NCI-H510A (cell line): Measurements from ENCODE around the gene PHF23.

Source experiments
- DNase-seq: peaks from one replicate; lab custom pipeline; 2025; lab: John Stamatoyannopoulos, UW

The PHF23 gene

DNA sequence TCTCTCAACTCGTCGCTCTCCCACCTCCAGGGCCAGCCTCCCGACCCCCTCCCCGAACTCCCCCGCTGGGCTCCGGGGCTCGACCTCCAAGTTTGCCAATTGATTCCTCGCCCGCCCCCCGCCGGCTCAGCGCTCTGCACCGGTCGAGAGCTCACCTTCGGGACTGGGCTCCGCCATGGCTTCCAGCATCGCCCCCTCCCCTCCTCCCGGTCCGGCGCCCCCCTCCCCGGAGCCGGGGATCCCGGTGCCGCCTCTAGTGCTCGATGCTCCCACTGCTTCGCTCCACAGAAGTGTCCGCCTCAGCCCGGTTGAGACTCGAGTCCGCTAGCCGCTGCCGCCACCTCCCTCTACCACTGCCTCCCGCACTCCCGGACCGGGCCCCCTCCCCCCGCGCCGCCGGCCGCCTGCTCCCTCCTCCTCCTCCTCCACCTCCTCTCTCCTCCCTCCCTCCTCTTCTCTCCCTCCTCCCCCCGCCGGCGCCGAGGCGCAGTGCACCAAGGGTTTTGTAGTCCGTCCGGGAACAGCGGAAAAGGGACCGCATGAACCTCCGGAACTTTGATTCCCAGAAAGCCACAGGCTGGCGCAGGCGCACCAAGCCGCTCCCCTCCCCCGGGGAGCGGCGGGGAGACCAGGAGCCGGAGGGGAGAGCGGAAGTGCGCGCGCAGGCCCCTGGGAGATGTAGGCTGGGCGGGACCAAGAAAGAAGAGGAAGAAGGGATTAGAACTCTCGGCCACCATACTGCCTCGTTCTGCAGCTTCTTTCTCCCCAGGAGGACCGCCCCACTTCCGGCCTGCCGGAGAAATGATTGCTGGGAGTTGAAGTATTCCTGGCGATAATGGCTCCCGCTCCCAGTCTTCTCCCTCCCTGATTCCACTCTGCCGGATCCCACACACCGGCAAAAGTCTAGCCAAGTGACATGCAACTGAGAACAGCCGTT lies at the start of gene PHF23:
TSS of gene PHF23 (minus strand) at position 367 of the 937 bp plus-strand sequence. CDS start at position 189, 178 bp downstream.
- DNase-seq = peak; percentile 98

GRCh38 chr17:7285679-7286078 lies 46.4 kb upstream of the PHF23 start:
- DNase-seq = no peak

DNA sequence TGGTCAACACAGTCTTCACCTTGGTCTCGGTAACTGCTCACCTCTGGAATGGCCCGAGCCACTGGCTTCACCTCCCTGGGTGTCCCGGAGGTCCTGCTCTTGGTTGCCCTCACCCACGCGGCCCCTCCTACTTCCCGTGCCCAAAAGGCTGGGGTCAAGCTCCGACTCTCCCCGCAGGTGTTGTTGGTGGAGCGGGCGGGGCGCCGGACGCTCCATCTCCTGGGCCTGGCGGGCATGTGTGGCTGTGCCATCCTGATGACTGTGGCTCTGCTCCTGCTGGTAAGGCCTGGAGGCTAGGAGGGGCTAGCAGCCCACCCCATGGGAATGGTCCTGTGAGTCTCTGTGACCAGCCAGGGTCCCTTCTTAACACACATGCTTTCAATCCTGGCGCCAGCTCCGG lies 45.7 kb upstream of the PHF23 start:
- DNase-seq = no peak

- DNase-seq = no peak
These were observed 44.4 kb upstream of the PHF23 start for GRCh38 chr17:7283471-7284216.

DNA sequence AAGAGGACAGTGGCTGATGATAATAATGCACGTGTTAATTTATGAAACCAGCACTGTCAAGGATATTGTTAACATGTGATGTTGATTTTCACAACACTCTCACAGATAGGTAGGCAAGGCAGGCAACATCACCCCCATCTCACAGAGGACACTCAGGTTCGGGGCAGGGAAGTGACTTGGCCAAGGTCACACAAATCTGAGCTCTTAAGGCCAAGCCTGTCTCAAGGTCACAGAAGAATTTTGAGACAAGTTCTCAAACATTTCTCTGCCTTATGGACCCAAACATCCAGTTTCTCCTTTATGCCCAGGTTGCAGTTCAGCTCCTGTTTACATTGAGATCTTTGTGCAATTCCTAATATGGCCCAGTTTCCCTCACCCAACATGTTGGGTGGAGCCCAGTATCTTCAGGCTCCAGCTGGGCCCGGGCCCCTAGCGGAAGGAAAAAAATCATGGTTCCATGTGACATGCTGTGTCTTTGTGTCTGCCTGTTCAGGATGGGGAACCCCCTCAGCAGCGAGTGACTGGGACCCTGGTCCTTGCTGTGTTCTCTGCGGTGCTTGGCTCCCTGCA lies 43.6 kb upstream of the PHF23 start:
- DNase-seq = no peak

- DNase-seq = no peak
These were observed 42.9 kb upstream of the PHF23 start for GRCh38 chr17:7281953-7282751.

DNA sequence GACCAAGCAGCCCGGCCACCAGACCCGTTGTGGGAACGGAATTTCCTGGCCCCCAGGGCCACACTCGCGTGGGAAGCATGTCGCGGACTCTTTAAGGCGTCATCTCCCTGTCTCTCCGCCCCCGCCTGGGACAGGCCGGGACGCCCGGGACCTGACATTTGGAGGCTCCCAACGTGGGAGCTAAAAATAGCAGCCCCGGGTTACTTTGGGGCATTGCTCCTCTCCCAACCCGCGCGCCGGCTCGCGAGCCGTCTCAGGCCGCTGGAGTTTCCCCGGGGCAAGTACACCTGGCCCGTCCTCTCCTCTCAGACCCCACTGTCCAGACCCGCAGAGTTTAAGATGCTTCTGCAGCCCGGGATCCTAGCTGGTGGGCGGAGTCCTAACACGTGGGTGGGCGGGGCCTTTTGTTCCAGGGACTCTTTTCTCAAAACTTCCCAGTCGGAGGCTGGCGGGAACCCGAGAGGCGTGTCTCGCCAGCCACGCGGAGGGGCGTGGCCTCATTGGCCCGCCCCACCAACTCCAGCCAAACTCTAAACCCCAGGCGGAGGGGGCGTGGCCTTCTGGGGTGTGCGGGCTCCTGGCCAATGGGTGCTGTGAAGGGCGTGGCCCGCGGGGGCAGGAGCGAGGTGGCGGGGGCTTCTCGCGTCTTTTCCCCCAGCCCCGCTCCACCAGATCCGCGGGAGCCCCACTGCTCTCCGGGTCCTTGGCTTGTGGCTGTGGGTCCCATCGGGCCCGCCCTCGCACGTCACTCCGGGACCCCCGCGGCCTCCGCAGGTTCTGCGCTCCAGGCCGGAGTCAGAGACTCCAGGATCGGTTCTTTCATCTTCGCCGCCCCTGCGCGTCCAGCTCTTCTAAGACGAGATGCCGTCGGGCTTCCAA lies 42.1 kb upstream of the PHF23 start, which contains the start of gene SLC2A4:
TSS of gene SLC2A4 (plus strand) at position 645 of the 879 bp plus-strand sequence. CDS start at position 862, 217 bp downstream.
- peak; percentile 93 for DNase-seq

- DNase-seq = peak; percentile 82
These were observed 41.3 kb upstream of the PHF23 start for GRCh38 chr17:7280519-7281073.

DNA sequence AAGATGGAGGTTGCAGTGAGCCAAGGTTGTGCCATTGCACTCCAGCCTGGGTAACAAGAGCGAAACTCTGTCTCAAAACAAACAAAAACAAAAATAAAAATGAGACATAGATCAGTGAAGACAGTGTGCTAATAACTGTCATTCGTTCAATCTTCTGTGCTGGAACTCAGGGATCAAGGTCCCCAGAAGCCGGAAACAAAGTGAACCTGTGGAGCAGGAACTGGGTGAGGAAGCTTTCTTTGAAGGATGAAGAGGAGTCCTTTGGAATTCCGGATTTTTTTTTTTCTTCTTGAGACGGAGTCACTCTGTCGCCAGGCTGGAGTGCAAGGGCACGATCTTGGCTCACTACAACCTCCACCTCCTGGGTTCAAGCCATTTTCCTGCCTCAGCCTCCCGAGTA lies 40.2 kb upstream of the PHF23 start:
- no peak for DNase-seq

GRCh38 chr17:7266784-7267183 lies 27.5 kb upstream of the PHF23 start:
- DNase-seq = no peak

DNA sequence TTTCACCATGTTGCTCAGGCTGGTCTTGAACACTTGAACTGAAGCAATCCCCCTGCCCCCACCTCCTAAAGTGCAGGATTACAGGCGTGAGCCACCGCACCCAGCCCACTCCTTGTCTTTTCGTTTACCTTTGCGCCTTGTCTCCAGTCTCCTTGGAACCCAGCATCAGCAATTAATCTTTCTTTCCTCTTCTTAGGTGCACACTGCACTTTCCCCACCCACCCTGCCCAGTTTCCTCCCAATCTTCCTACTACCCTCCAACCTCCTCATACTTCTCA lies 24.5 kb upstream of the PHF23 start:
- no peak for DNase-seq

DNA sequence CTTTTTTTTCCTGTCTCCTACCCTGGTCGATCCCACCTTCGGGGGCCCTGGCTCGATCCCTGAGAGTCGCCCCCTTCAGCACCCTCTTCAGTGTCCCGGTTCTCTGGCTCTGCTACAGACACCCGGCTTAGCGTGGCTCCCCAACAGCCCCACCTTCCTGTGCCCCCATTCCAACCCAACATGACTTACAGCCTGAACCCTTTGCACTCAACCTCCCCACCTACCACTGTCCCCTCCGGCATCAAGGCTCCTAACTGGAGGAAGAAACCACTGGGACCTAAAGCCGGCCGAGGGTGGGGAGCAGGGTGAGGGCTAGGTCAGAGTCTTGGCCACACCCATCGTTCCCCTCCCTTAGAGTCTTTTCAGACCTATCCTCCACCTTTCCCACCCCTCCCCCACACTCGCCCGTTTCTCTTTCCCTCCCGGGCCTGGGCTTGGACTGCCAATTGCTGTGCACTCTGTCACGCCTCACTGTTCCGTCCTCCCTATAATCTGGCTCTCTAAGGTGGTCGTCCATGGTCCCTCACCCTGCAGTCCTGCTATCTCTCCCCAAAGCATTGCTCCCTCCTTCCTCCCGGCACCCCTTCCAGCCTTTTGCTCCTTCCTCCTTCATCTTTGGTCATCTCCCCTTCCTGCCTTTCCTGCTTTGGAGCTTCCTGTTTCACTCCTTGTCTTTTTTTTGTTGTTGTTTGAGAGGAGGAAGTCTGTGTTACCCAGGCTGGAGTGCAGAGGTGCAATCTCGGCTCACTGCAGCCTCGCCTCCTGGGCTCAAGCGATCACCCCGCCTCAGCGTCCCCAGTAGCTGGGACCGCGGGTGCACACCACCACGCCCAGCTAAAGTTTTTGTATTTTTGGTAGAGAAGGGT lies 23.9 kb upstream of the PHF23 start:
- peak; percentile 69 for DNase-seq

DNA sequence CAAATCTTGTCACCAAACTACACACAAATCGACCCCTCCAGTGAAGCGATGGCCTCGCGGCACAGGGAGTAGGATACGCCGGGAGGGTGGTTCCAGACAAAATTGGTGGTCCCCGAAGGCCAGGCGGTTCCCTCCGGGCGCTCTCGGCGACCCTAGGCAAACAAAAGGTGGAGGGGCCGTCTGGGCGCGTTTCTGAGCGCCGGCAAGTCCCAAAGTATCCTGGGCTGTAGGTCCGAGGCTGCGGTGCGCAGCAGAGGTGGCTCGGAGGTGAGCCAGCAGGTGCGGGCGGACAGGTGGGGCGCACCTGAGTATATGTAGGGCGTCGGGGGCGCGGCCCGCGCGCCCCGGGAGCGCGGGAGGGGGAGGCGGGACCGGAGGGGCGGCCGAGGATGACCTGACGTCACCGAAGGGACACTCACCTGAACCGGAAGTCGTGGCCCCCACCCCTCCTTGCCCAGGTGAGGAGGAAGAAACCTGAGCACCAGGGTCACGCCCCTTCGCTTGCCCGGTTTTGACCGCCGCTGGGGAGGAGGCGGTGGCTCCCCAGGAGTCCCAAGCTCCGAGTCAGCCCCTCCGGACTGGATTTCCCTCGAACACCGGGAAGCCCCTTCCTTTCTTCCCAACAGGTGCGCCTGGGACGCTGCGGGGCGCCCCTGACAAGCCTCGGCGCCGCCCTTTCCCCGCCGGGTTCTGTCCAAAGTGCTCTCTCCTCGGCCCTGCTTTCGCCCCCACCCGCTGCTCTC lies 23.1 kb upstream of the PHF23 start, which contains the start of gene CLDN7:
TSS of gene CLDN7 (minus strand) at position 287 of the 743 bp plus-strand sequence. CDS start 435 bp downstream, outside the sequence.
- peak; percentile 96 for DNase-seq

DNA sequence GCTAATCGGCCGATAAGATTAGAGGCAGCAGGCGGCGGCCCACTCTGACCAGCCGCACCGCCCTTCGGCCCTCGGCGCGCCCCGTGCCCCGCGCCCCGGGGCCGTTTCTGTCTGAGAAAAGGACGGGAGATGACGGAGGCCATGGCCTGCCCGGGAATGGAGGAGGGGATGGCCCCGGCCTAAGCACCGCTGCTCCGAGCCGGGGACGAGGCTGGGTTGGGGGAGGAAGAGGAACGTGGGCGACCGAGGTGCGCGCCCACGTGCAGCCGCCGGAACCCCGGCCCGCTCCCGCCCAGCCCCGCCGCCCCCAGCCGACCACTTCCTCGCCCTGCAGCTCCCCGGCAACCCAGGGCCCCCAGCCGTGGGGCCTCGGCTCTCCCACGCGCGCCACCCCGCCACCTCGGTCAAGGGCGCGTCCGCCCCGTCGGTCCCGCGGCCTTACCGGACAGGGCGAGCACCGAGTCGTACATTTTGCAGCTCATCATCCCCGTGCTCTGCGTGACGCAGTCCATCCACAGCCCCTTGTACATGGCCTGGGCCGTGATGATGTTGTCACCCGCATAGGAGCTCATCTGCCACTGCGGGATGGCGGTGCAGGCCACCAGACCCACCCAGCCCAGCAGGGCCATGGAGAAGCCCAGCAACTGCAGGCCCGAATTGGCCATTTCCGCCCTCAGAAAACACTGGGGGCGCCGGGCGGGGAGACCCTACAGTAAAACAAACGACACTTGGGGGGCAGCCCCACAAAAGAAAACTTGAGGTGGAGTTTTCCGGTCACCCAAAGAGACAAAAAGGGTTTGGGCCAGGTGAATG lies 22.3 kb upstream of the PHF23 start:
- DNase-seq = no peak

DNA sequence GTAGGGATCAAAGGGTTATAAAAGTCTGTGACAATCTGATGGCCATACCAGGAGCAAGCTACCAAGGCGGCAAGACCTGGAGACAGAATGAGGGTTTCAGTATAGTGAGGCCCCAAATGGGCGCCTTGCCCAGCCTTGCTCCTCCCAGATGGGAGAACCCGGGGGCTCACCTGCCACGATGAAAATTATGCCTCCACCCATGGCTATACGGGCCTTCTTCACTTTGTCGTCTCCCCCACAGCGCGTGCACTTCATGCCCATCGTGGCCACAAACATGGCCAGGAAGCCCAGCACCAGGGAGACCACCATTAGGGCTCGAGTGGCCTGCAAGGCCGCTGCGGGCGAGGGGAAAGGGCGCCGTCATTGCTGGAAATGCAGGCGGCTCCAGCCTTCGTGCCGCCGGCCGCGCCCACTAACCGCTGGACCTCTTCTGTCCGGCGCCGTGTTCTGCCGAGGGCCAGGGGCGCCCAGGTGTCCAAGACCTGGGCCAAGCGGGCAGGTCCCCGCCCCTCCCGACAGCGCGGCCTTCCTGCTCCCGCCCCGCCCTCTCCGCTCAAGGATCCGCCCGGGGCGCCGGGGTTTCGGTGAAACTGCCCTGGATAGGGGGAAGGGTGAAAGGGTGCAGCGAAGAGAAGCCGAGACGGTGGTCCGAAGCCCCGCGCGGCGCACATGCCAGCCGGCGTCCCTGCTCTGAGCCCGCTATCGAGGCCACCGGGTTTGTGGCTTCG lies 21.6 kb upstream of the PHF23 start:
- peak; percentile 73 for DNase-seq

- DNase-seq = no peak
These were observed 20.9 kb upstream of the PHF23 start for GRCh38 chr17:7260151-7260550.

- no peak for DNase-seq
These were observed 20.3 kb upstream of the PHF23 start for GRCh38 chr17:7259555-7259889.
